Anterior cingulate cortex (tissue), 58 donors: Measurements from ENCODE around the gene CAV1.

Experiments used
- DNase-seq, 58 donors: peaks; one replicate each; lab custom pipeline; 2025; lab: John Stamatoyannopoulos, UW

The CAV1 gene

GRCh38 chr7:116597384-116597783 is 72.5 kb downstream of the CAV1 start:
- no peak for DNase-seq

- peak in 12 of 58 donors; percentile 9 to 40 (median 24) for DNase-seq
Observed at GRCh38 chr7:116598278-116598677, 73.4 kb downstream of the CAV1 start.

GRCh38 chr7:116598861-116599260 is 74.0 kb downstream of the CAV1 start:
- peak in 4 of 58 donors; percentile 8 to 45 (median 14) for DNase-seq

- DNase-seq, result no peak
Observed at GRCh38 chr7:116601426-116601825, 76.6 kb downstream of the CAV1 start.

GRCh38 chr7:116607299-116607698 is 82.5 kb downstream of the CAV1 start:
- DNase-seq, result no peak

DNA sequence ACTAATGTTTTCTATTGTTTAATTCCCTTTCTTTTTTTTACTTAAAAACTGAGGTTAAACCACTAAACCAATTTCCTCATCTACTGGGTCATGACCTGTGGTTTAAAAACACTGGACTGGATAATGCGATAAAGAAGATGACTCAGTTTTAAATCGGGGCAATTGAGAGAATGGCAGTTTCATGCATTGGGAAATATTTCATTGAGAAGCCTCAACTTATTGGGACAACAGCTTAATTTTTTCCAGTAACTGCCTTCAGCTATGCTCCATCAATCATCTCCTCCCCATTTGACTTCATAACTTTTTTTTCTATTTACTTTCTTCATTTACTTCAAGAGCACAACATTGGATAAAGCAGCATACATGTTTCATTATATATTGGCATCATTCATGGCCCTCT is 85.4 kb downstream of the CAV1 start:
- DNase-seq, result no peak

- DNase-seq, result no peak
Observed at GRCh38 chr7:116610721-116611120, 85.9 kb downstream of the CAV1 start.
